ENCODE data around the gene SLC5A7.

SLC5A7 gene

GRCh38 chr2:107986278-107987217 lies at the start of gene SLC5A7:
TSS of gene SLC5A7 (plus strand) at chr2:107986524. CDS start at chr2:107988156, 1,632 bp downstream.
- Histone ChIP-seq H3K27me3 (ENCODE audit: control insufficient read depth, insufficient read depth, low read length) (peaks cover 51% of the 10 kb centered on the region), H3K4me3 (ENCODE audit: low read depth, low read length) (peak within 1 kb of the TSS; percentile 77), H3K9ac (ENCODE audit: low read length) (peak within 1 kb of the TSS; percentile 34), H3K27ac (ENCODE audit: low read depth, low read length) (no peak within 1 kb of the TSS), H3K9me3 (ENCODE audit: control insufficient read depth, insufficient read depth, low read depth, low read length) (no peaks in the 10 kb centered on the region), H3K4me1 (ENCODE audit: control insufficient read depth, insufficient read depth, low read length) (no peaks in the 10 kb centered on the region), H3K36me3 (ENCODE audit: control insufficient read depth, insufficient read depth, low read length) (no peaks in the 10 kb centered on the region)

GRCh38 chr2:107961395-107961794 lies 24.9 kb upstream of the SLC5A7 start:
- Histone ChIP-seq H3K27me3 (ENCODE audit: control insufficient read depth, insufficient read depth, low read length) (no peaks in the 10 kb centered on the region), H3K9me3 (ENCODE audit: control insufficient read depth, insufficient read depth, low read depth, low read length) (no peaks in the 10 kb centered on the region), H3K4me1 (ENCODE audit: control insufficient read depth, insufficient read depth, low read length) (no peaks in the 10 kb centered on the region), H3K9ac (ENCODE audit: low read length) (no peak overlapping the region), H3K36me3 (ENCODE audit: control insufficient read depth, insufficient read depth, low read length) (no peaks in the 10 kb centered on the region), H3K4me3 (ENCODE audit: low read depth, low read length) (no peak overlapping the region), H3K27ac (ENCODE audit: low read depth, low read length) (no peak overlapping the region)

GRCh38 chr2:107964185-107964584 lies 22.1 kb upstream of the SLC5A7 start:
- Histone ChIP-seq H3K4me3 (ENCODE audit: low read depth, low read length) (no peak overlapping the region), H3K36me3 (ENCODE audit: control insufficient read depth, insufficient read depth, low read length) (no peaks in the 10 kb centered on the region), H3K4me1 (ENCODE audit: control insufficient read depth, insufficient read depth, low read length) (no peaks in the 10 kb centered on the region), H3K27me3 (ENCODE audit: control insufficient read depth, insufficient read depth, low read length) (no peaks in the 10 kb centered on the region), H3K9ac (ENCODE audit: low read length) (no peak overlapping the region), H3K9me3 (ENCODE audit: control insufficient read depth, insufficient read depth, low read depth, low read length) (no peaks in the 10 kb centered on the region), H3K27ac (ENCODE audit: low read depth, low read length) (no peak overlapping the region)

- no peak overlapping the region for H3K27ac ChIP-seq (ENCODE audit: low read depth, low read length)
- no peaks in the 10 kb centered on the region for H3K36me3 ChIP-seq (ENCODE audit: control insufficient read depth, insufficient read depth, low read length)
- no peaks in the 10 kb centered on the region for H3K9me3 ChIP-seq (ENCODE audit: control insufficient read depth, insufficient read depth, low read depth, low read length)
- no peak overlapping the region for H3K9ac ChIP-seq (ENCODE audit: low read length)
- no peak overlapping the region for H3K4me3 ChIP-seq (ENCODE audit: low read depth, low read length)
- peaks cover 51% of the 10 kb centered on the region for H3K27me3 ChIP-seq (ENCODE audit: control insufficient read depth, insufficient read depth, low read length)
- no peaks in the 10 kb centered on the region for H3K4me1 ChIP-seq (ENCODE audit: control insufficient read depth, insufficient read depth, low read length)
Observed at GRCh38 chr2:107984707-107985106, 1.6 kb upstream of the SLC5A7 start.

GRCh38 chr2:107988108-107988507 lies 1.8 kb downstream of the SLC5A7 start:
- Histone ChIP-seq H3K27ac (ENCODE audit: low read depth, low read length) (no peak overlapping the region), H3K36me3 (ENCODE audit: control insufficient read depth, insufficient read depth, low read length) (no peaks in the 10 kb centered on the region), H3K4me1 (ENCODE audit: control insufficient read depth, insufficient read depth, low read length) (no peaks in the 10 kb centered on the region), H3K4me3 (ENCODE audit: low read depth, low read length) (no peak overlapping the region), H3K9ac (ENCODE audit: low read length) (no peak overlapping the region), H3K9me3 (ENCODE audit: control insufficient read depth, insufficient read depth, low read depth, low read length) (no peaks in the 10 kb centered on the region), H3K27me3 (ENCODE audit: control insufficient read depth, insufficient read depth, low read length) (peaks cover 51% of the 10 kb centered on the region)

GRCh38 chr2:107989445-107989844 lies 3.1 kb downstream of the SLC5A7 start:
- Histone ChIP-seq H3K36me3 (ENCODE audit: control insufficient read depth, insufficient read depth, low read length) (no peaks in the 10 kb centered on the region), H3K4me1 (ENCODE audit: control insufficient read depth, insufficient read depth, low read length) (no peaks in the 10 kb centered on the region), H3K27me3 (ENCODE audit: control insufficient read depth, insufficient read depth, low read length) (peaks cover 45% of the 10 kb centered on the region), H3K9ac (ENCODE audit: low read length) (no peak overlapping the region), H3K4me3 (ENCODE audit: low read depth, low read length) (no peak overlapping the region), H3K27ac (ENCODE audit: low read depth, low read length) (no peak overlapping the region), H3K9me3 (ENCODE audit: control insufficient read depth, insufficient read depth, low read depth, low read length) (no peaks in the 10 kb centered on the region)

GRCh38 chr2:107990718-107991117 lies 4.4 kb downstream of the SLC5A7 start:
- H3K4me1 ChIP-seq (ENCODE audit: control insufficient read depth, insufficient read depth, low read length) = no peaks in the 10 kb centered on the region
- no peaks in the 10 kb centered on the region for H3K9me3 ChIP-seq (ENCODE audit: control insufficient read depth, insufficient read depth, low read depth, low read length)
- no peak overlapping the region for H3K27ac ChIP-seq (ENCODE audit: low read depth, low read length)
- peaks cover 34% of the 10 kb centered on the region for H3K27me3 ChIP-seq (ENCODE audit: control insufficient read depth, insufficient read depth, low read length)
- H3K4me3 ChIP-seq (ENCODE audit: low read depth, low read length) = no peak overlapping the region
- no peak overlapping the region for H3K9ac ChIP-seq (ENCODE audit: low read length)
- no peaks in the 10 kb centered on the region for H3K36me3 ChIP-seq (ENCODE audit: control insufficient read depth, insufficient read depth, low read length)

- no peak overlapping the region for H3K27ac ChIP-seq (ENCODE audit: low read depth, low read length)
- H3K9me3 ChIP-seq (ENCODE audit: control insufficient read depth, insufficient read depth, low read depth, low read length) = no peaks in the 10 kb centered on the region
- H3K4me3 ChIP-seq (ENCODE audit: low read depth, low read length) = no peak overlapping the region
- H3K36me3 ChIP-seq (ENCODE audit: control insufficient read depth, insufficient read depth, low read length) = no peaks in the 10 kb centered on the region
- H3K4me1 ChIP-seq (ENCODE audit: control insufficient read depth, insufficient read depth, low read length) = no peaks in the 10 kb centered on the region
- H3K9ac ChIP-seq (ENCODE audit: low read length) = no peak overlapping the region
- peaks cover 20% of the 10 kb centered on the region for H3K27me3 ChIP-seq (ENCODE audit: control insufficient read depth, insufficient read depth, low read length)
Observed at GRCh38 chr2:107992069-107992468, 5.7 kb downstream of the SLC5A7 start.

GRCh38 chr2:107999158-107999557 lies 12.8 kb downstream of the SLC5A7 start:
- Histone ChIP-seq H3K9me3 (ENCODE audit: control insufficient read depth, insufficient read depth, low read depth, low read length) (no peaks in the 10 kb centered on the region), H3K4me1 (ENCODE audit: control insufficient read depth, insufficient read depth, low read length) (no peaks in the 10 kb centered on the region), H3K9ac (ENCODE audit: low read length) (no peak overlapping the region), H3K27me3 (ENCODE audit: control insufficient read depth, insufficient read depth, low read length) (no peaks in the 10 kb centered on the region), H3K27ac (ENCODE audit: low read depth, low read length) (no peak overlapping the region), H3K36me3 (ENCODE audit: control insufficient read depth, insufficient read depth, low read length) (no peaks in the 10 kb centered on the region), H3K4me3 (ENCODE audit: low read depth, low read length) (no peak overlapping the region)

GRCh38 chr2:108010912-108011591 lies 24.7 kb downstream of the SLC5A7 start:
- Histone ChIP-seq H3K36me3 (ENCODE audit: control insufficient read depth, insufficient read depth, low read length) (no peaks in the 10 kb centered on the region), H3K27me3 (ENCODE audit: control insufficient read depth, insufficient read depth, low read length) (no peaks in the 10 kb centered on the region), H3K4me3 (ENCODE audit: low read depth, low read length) (no peak overlapping the region), H3K9ac (ENCODE audit: low read length) (no peak overlapping the region), H3K27ac (ENCODE audit: low read depth, low read length) (no peak overlapping the region), H3K4me1 (ENCODE audit: control insufficient read depth, insufficient read depth, low read length) (peaks cover 3% of the 10 kb centered on the region; the same call in 1 of the 2 replicates), H3K9me3 (ENCODE audit: control insufficient read depth, insufficient read depth, low read depth, low read length) (peaks cover 21% of the 10 kb centered on the region)

- H3K9ac ChIP-seq (ENCODE audit: low read length) = no peak overlapping the region
- no peak overlapping the region for H3K4me3 ChIP-seq (ENCODE audit: low read depth, low read length)
- H3K36me3 ChIP-seq (ENCODE audit: control insufficient read depth, insufficient read depth, low read length) = no peaks in the 10 kb centered on the region
- H3K9me3 ChIP-seq (ENCODE audit: control insufficient read depth, insufficient read depth, low read depth, low read length) = peaks cover 21% of the 10 kb centered on the region
- H3K4me1 ChIP-seq (ENCODE audit: control insufficient read depth, insufficient read depth, low read length) = no peaks in the 10 kb centered on the region
- no peak overlapping the region for H3K27ac ChIP-seq (ENCODE audit: low read depth, low read length)
- no peaks in the 10 kb centered on the region for H3K27me3 ChIP-seq (ENCODE audit: control insufficient read depth, insufficient read depth, low read length)
Observed at GRCh38 chr2:108013305-108013704, 27.0 kb downstream of the SLC5A7 start.

All from HUES6 (cell line).